GM20000 (cell line): ENCODE measurements around the gene GNAT1.
"Not testable (repeated sequence)": the region's sequence is repeated elsewhere in the genome, so short reads cannot be mapped to it uniquely, and the experiment has no call there.

Source experiments
- DNase-seq: peaks from one replicate; pipeline ENCODE4 v3.0.0; 2012; ENCODE audit warnings: low spot score
- CTCF ChIP-seq: IDR thresholded peaks from 2 replicates; pipeline ENCODE4 v1.5.1; 2012; ENCODE audit warnings: mild to moderate bottlenecking, control low read depth; ENCODE audit errors: extremely low read depth, missing control alignments

Gene GNAT1

GRCh38 chr3:50239649-50240048 lies 48.2 kb downstream of the GNAT1 start:
- no peak for DNase-seq
- TF ChIP-seq CTCF = no peak

GRCh38 chr3:50241163-50241562 lies 49.8 kb downstream of the GNAT1 start:
- TF ChIP-seq CTCF = no peak
- DNase-seq = no peak

GRCh38 chr3:50241713-50242380 lies 50.4 kb downstream of the GNAT1 start:
- no peak for DNase-seq
- no peak for TF ChIP-seq CTCF

GRCh38 chr3:50242381-50242770 lies 51.0 kb downstream of the GNAT1 start:
- TF ChIP-seq CTCF = no peak
- DNase-seq = no peak

GRCh38 chr3:50242851-50243542 lies 51.6 kb downstream of the GNAT1 start:
- DNase-seq = no peak
- no peak for TF ChIP-seq CTCF

- DNase-seq = no peak
- no peak for TF ChIP-seq CTCF
Measured at GRCh38 chr3:50243543-50243895, 52.1 kb downstream of the GNAT1 start.

GRCh38 chr3:50244813-50245212 lies 53.4 kb downstream of the GNAT1 start:
- DNase-seq = not testable (repeated sequence)

GRCh38 chr3:50245251-50245745 lies 53.9 kb downstream of the GNAT1 start:
- TF ChIP-seq CTCF = no peak
- no peak for DNase-seq
